Stimulated activated CD4-positive, alpha-beta T cell treated with anti-CD3 and anti-CD28 coated beads, Interleukin-1b, Interleukin-23, amount 100 ng/mL, for 4 hours (primary cell): ENCODE data around the gene TPO.
"Not testable (repeated sequence)": the region's sequence is repeated elsewhere in the genome, so short reads cannot be mapped to it uniquely, and the experiment has no call there.

Experiments used
- DNase-seq, 2 donors: peaks; one replicate each; pipeline ENCODE4 v3.0.0-alpha.2; 2020; ENCODE audit warnings: low read depth in 2 of 2

Gene TPO

GRCh38 chr2:1501991-1502390 is 88.7 kb downstream of the TPO start:
- DNase-seq: no peak

GRCh38 chr2:1502891-1503304 is 89.6 kb downstream of the TPO start:
- no peak for DNase-seq

GRCh38 chr2:1503471-1504310 is 90.4 kb downstream of the TPO start:
- no peak for DNase-seq

GRCh38 chr2:1504311-1504750 is 91.1 kb downstream of the TPO start:
- no peak for DNase-seq

GRCh38 chr2:1505031-1505441 is 91.8 kb downstream of the TPO start:
- DNase-seq: no peak

GRCh38 chr2:1509271-1510065 is 96.2 kb downstream of the TPO start:
- no peak for DNase-seq

- DNase-seq: no peak
Observed at GRCh38 chr2:1510176-1510575, 96.9 kb downstream of the TPO start.

- no peak for DNase-seq
Observed at GRCh38 chr2:1511455-1511854, 98.2 kb downstream of the TPO start.

GRCh38 chr2:1512321-1513289 is 99.3 kb downstream of the TPO start:
- no peak for DNase-seq

- no peak for DNase-seq
Observed at GRCh38 chr2:1514391-1515072, 101.3 kb downstream of the TPO start.

GRCh38 chr2:1515073-1515430 is 101.8 kb downstream of the TPO start:
- no peak for DNase-seq

- DNase-seq: no peak
Observed at GRCh38 chr2:1515986-1516797, 102.9 kb downstream of the TPO start.

GRCh38 chr2:1516798-1517060 is 103.5 kb downstream of the TPO start:
- DNase-seq: no peak

GRCh38 chr2:1517291-1517690 is 104.0 kb downstream of the TPO start:
- DNase-seq: not testable (repeated sequence)

- no peak for DNase-seq
Observed at GRCh38 chr2:1517786-1518185, 104.5 kb downstream of the TPO start.

- DNase-seq: no peak
Observed at GRCh38 chr2:1518331-1518803, 105.1 kb downstream of the TPO start.

- no peak for DNase-seq
Observed at GRCh38 chr2:1518867-1519530, 105.7 kb downstream of the TPO start.

- no peak for DNase-seq
Observed at GRCh38 chr2:1521191-1521877, 108.1 kb downstream of the TPO start.
